Small intestine (tissue), 7 donors: ENCODE data around the gene NXPH3. TPM values are rescaled to one million over a fixed set of nuclear protein-coding genes. Genes with fewer than 3 reads are reported as not detected.

ENCODE experiments used
- DNase-seq, 2 donors: peaks; one replicate each; pipeline versions ENCODE4 v3.0.0 to v3.0.0-alpha.2; 2013
- FAIRE-seq: peaks from 2 replicates; lab custom pipeline; 2012; peaks lifted over from hg19 to GRCh38; lab: Jason Lieb, UNC
- H3K27ac ChIP-seq, 3 donors: one replicate each; pipeline ENCODE4 v1.5.1; 2013; ENCODE audit warnings: low read length in 2 of 3, mild to moderate bottlenecking in 2 of 3, control low read depth in 1 of 3, inconsistent platforms in 1 of 3, low read depth in 1 of 3, moderate library complexity in 1 of 3
- H3K27me3 ChIP-seq, 3 donors: one replicate each; pipeline ENCODE4 v1.6.1; 2013; ENCODE audit warnings: low read length in 3 of 3, inconsistent platforms in 1 of 3; ENCODE audit not compliant: control insufficient read depth in 3 of 3, insufficient read depth in 3 of 3
- H3K36me3 ChIP-seq, 3 donors: one replicate each; pipeline ENCODE4 v1.6.1; 2013; ENCODE audit warnings: low read length in 3 of 3, inconsistent platforms in 1 of 3, low read depth in 1 of 3, mild to moderate bottlenecking in 1 of 3, moderate library complexity in 1 of 3; ENCODE audit not compliant: control insufficient read depth in 3 of 3, insufficient read depth in 2 of 3
- H3K4me1 ChIP-seq, 3 donors: one replicate each; pipeline ENCODE4 v1.6.1; 2013; ENCODE audit warnings: low read length in 2 of 3, inconsistent platforms in 1 of 3, low read depth in 1 of 3, mild to moderate bottlenecking in 1 of 3, moderate library complexity in 1 of 3; ENCODE audit not compliant: control insufficient read depth in 3 of 3, insufficient read depth in 2 of 3
- H3K4me3 ChIP-seq, 3 donors: one replicate each; pipeline ENCODE4 v1.5.1; 2013; ENCODE audit warnings: low read length in 3 of 3, control low read depth in 1 of 3, inconsistent platforms in 1 of 3, low read depth in 1 of 3, mild to moderate bottlenecking in 1 of 3, moderate library complexity in 1 of 3
- H3K9me3 ChIP-seq, 2 donors: one replicate each; pipeline ENCODE4 v1.6.1; 2013; ENCODE audit warnings: low read depth in 1 of 2, low read length in 1 of 2; ENCODE audit not compliant: control insufficient read depth in 2 of 2, insufficient read depth in 1 of 2
- WGBS, 3 donors: extraction: QIAGEN DNeasy Blood & Tissue Kit; methylation state at CpG; one replicate each; pipeline ENCODE4 v1.1.7; 2013; 5-methylcytosine and 5-hydroxymethylcytosine counted together
- polyA plus RNA-seq, 4 donors: library from polyadenylated mRNA; stranded (reverse) in 3 of 4; unstranded in 1 of 4; fragments of 200-250 nt in 3 of 4; fragments of 120-200 nt in 1 of 4; gene quantifications; one replicate each; pipeline versions ENCODE4 v1.2.1 to v1.2.3, GENCODE V29; 2013
- donor health status: healthy with polysubstance abuse.
- donor health status: control.
- donor health status: control.
- donor health status: Bipolar disorder and iron deficiency.
- donor health status: healthy.

NXPH3 gene
- polyA plus RNA-seq, 4 donors, result 0.31 to 2.3 TPM; not detected in 2

DNA sequence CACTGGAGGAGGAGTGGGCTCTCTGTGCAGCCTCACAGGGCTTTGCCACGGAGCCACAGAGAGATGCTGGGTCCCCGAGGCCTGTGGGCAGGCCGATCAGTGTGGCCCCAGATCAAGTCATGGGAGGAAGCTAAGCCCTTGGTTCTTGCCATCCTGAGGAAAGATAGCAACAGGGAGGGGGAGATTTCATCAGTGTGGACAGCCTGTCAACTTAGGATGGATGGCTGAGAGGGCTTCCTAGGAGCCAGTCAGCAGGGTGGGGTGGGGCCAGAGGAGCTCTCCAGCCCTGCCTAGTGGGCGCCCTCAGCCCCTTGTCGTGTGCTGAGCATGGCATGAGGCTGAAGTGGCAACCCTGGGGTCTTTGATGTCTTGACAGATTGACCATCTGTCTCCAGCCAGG, 3.9 kb downstream of the NXPH3 start:
- H3K36me3 ChIP-seq, result no peaks in the 10 kb centered on the region
- 81 to 87% (median 83%) methylated on average over 4 to 5 of the region's 5 CpGs for whole genome bisulfite sequencing, 3 donors
- DNase-seq (no peak), FAIRE-seq (no peak)
- H3K4me3 ChIP-seq, result no peak overlapping the region
- no peaks in the 10 kb centered on the region for H3K9me3 ChIP-seq
- peaks cover 4 to 37% (median 8%) of the 10 kb centered on the region in 3 donors for H3K27me3 ChIP-seq
- H3K4me1 ChIP-seq, result peaks cover 3 to 10% (median 4%) of the 10 kb centered on the region in 3 donors
- H3K27ac ChIP-seq, result no peak overlapping the region

DNA sequence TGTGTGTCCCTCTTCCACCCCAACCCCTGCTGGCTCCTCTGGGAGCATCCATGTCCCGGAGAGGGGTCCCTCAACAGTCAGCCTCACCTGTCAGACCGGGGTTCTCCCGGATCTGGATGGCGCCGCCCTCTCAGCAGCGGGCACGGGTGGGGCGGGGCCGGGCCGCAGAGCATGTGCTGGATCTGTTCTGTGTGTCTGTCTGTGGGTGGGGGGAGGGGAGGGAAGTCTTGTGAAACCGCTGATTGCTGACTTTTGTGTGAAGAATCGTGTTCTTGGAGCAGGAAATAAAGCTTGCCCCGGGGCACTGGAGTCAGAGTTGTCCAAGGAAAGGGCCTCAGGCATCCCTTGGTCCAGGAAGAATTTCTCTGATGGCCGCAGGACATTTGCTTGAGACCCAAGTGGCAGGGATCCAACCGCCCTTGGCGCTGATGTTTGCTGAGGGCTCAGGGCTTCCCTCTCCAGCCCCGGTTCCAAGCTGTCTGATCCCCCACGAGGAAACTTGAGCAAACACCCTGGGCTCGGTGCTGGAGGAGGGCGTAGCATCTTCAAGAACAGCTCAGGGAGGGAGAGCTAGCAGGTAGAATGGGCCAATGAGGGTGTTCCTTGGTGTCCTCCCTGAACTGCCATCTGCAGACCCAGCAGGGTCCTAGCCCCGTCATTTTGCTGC, 4.5 kb downstream of the NXPH3 start:
- no peak for FAIRE-seq

DNA sequence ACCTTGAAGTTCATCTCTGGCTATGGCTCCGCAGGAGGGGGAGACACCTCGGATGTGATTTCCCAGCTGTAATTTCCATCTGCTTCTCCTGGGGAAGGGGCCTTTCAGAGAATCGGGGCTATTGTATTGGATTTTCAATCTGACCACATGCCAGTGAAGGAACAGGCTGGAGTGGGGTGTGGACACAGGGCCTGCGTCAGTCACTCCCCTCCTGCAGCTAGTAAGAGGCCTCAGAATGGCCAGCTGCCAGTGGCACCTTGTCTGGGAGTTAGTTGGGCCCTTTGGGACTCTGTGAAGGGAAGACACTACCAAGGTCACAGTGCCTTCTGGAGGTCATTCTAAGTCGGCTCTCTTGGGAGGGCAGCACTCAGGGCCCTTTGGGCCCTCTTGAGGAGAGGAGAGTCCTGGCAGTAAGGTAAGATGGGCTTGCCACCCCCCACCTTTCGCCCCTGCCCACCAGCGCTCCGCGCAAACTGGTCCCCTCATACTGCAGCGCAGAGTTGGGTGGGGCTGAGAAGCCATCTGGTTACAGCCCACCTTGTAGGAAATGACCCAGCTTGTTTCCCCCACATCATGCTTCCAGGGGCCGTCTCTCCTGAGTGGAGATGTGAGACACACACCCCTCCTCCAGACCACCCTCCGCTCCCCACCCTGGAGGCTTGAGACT, 5.4 kb downstream of the NXPH3 start:
- Histone ChIP-seq H3K36me3 (no peaks in the 10 kb centered on the region), H3K4me1 (peaks cover 0 to 6% (median under 1%) of the 10 kb centered on the region in 3 donors), H3K4me3 (no peak overlapping the region), H3K27me3 (peaks cover 0 to 25% (median 4%) of the 10 kb centered on the region in 3 donors), H3K9me3 (no peaks in the 10 kb centered on the region), H3K27ac (no peak overlapping the region)
- FAIRE-seq (no peak), DNase-seq (no peak)
- WGBS, 3 donors, result 87 to 91% (median 89%) methylated on average over 11 to 12 of the region's 12 CpGs

More for the DNA sequence above, 4.5 kb downstream of the NXPH3 start:
- no peak overlapping the region for H3K4me3 ChIP-seq
- 53 to 79% (median 57%) methylated on average over 21 of the region's 21 CpGs for WGBS, 3 donors
- no peak for DNase-seq
- no peaks in the 10 kb centered on the region for H3K9me3 ChIP-seq
- H3K36me3 ChIP-seq, result no peaks in the 10 kb centered on the region
- no peak overlapping the region for H3K27ac ChIP-seq
- peaks cover 3 to 8% (median 4%) of the 10 kb centered on the region in 3 donors for H3K4me1 ChIP-seq
- peaks cover 4 to 30% (median 8%) of the 10 kb centered on the region in 3 donors for H3K27me3 ChIP-seq

DNA sequence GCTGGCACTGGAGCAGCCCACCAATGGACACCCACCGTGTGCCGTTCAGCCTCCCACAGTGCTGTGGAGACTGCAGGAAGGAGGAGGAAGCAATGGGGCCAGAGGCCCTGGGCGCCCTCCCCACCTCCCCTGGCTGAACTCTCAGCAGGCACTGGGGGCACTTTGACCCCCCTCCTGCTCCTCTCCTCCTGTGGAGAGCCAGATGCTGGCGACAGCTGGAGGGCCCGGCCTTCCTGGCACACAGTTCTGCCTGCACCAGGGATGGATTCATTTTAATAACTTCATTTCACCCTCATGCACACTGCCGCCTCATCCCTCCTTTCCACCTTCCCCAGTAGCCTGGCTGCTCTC, 6.0 kb downstream of the NXPH3 start:
- WGBS, 3 donors, result 66 to 77% (median 71%) methylated on average over 6 of the region's 6 CpGs
- Histone ChIP-seq H3K4me3 (no peak overlapping the region), H3K9me3 (no peaks in the 10 kb centered on the region), H3K27me3 (peaks cover 0 to 21% (median 4%) of the 10 kb centered on the region in 3 donors), H3K27ac (no peak overlapping the region), H3K4me1 (peaks cover 0 to 6% (median 0%) of the 10 kb centered on the region in 3 donors), H3K36me3 (no peaks in the 10 kb centered on the region)
- DNase-seq (no peak), FAIRE-seq (no peak)

DNA sequence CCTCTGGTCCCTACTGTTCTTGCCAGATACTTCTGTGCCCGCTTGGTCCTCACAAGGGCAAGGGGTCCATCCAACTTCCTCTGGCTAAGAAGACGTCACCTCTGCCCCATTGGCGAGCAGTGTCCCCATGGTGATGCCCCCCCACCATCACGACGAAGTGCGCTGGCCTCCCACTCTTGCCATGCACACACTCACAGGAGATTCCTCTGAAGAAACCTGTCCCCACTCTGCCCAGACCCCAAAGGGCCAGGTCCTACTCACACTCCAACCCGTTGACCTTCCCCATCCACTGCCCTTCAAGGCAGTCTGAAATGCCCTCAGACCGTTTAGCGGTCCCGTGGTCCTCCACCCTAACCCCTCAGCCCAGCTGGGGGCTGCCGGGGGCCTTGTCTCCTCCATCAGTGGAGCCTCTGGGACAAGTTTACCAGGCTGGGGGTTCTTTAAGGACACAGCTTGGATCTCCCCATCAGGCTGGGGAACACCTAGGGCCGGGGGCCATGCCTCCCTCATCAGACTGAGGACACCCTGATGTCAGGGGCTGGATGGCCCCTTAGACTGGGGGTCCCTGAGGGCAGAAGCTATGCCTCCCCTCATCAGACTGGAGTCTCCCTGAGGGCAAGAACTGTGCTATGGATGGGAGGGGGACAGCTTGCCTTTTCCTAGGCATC, 6.5 kb downstream of the NXPH3 start:
- DNase-seq (no peak), FAIRE-seq (no peak)
- 84 to 87% (median 85%) methylated on average over 12 of the region's 12 CpGs for WGBS, 3 donors
- Histone ChIP-seq H3K27ac (no peak overlapping the region), H3K4me1 (peaks cover 0 to 2% (median 0%) of the 10 kb centered on the region in 3 donors), H3K27me3 (peaks cover 0 to 15% (median 4%) of the 10 kb centered on the region in 3 donors), H3K9me3 (no peaks in the 10 kb centered on the region), H3K36me3 (no peaks in the 10 kb centered on the region), H3K4me3 (no peak overlapping the region)

DNA sequence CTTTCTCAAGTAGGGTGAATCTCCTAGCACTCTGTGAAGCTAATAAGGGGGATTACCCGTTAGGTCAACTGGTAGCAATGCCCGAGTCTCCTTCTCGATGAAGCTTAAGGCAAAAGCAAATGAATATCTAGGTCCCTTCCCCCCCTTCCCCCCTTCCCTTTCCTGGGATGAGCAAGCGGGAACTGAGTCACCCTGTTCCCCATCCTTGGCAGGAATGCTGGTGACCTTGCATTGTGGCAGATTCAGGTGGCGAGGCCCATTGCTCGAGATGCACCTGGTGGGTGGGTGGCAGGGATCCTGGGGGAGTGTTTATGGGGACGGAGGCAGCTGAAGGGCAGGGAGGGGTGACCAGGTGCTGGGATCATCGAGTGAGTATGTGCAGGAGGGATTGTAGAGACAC, 7.1 kb downstream of the NXPH3 start:
- FAIRE-seq (no peak), DNase-seq (no peak)
- 73 to 83% (median 82%) methylated on average over 7 to 8 of the region's 8 CpGs for WGBS, 3 donors
- Histone ChIP-seq H3K27ac (no peak overlapping the region), H3K9me3 (no peaks in the 10 kb centered on the region), H3K27me3 (peaks cover 0 to 9% (median 1%) of the 10 kb centered on the region in 3 donors), H3K4me1 (no peaks in the 10 kb centered on the region), H3K36me3 (peaks cover 0 to 4% (median 0%) of the 10 kb centered on the region in 3 donors), H3K4me3 (no peak overlapping the region)

DNA sequence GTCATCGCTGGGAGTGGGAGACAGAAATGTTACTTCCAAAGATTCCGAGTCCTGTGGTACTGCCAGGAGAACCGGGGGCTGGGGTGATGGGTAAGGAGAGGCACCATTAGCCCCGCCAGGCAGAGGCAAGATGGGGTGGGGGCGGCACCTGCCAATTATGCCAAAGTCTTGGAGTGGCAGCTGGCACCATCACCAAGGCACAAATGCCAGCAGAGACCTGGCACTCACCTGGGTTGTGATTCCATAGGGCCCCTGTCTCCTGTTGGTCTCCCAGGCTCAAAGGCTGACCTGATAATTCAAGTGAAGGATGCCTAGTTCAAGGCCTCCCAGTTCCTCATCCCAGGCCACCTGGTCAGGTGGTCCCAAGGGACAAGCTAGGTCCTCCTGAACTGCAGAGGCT, 7.6 kb downstream of the NXPH3 start:
- no peaks in the 10 kb centered on the region for H3K4me1 ChIP-seq
- FAIRE-seq, result no peak
- peaks cover 0 to 5% (median 0%) of the 10 kb centered on the region in 3 donors for H3K27me3 ChIP-seq
- peaks cover 0 to 6% (median 0%) of the 10 kb centered on the region in 3 donors for H3K36me3 ChIP-seq
- H3K9me3 ChIP-seq, result no peaks in the 10 kb centered on the region
- no peak for DNase-seq
- WGBS, 3 donors, result 92 to 94% (median 93%) methylated on average over 5 of the region's 5 CpGs
- H3K27ac ChIP-seq, result no peak overlapping the region
- no peak overlapping the region for H3K4me3 ChIP-seq

DNA sequence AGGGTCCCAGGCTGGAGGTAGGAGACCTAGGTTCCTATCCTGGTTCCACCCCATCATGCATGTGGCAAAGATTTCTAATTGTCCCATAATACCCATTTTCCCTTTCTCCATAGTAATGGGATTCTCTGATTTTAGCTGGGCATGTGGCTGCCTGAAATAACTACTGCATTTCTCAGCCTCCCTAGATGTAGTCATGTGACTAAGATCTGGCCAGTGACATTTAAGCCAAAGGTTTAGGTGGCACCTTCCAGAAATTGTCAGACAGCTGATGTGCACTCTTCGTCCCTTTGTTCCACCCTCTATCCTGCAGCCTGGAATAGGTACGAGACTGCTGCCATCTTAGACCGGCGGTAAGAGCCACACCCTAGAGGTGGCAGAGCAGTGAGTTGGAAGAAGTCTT, 8.2 kb downstream of the NXPH3 start:
- H3K27ac ChIP-seq, result no peak overlapping the region
- WGBS, 3 donors, result 91 to 93% (median 92%) methylated on average over 4 of the region's 4 CpGs
- no peaks in the 10 kb centered on the region for H3K4me1 ChIP-seq
- no peaks in the 10 kb centered on the region for H3K27me3 ChIP-seq
- no peak for FAIRE-seq
- H3K4me3 ChIP-seq, result no peak overlapping the region
- H3K36me3 ChIP-seq, result peaks cover 0 to 6% (median 0%) of the 10 kb centered on the region in 3 donors
- DNase-seq, result no peak
- no peaks in the 10 kb centered on the region for H3K9me3 ChIP-seq
